ENCODE results near the gene C1orf87. TPM values are rescaled to one million over a fixed set of nuclear protein-coding genes. Genes with fewer than 3 reads are reported as not detected.
"Not testable (repeated sequence)": the region's sequence is repeated elsewhere in the genome, so short reads cannot be mapped to it uniquely, and the experiment has no call there.

The C1orf87 gene
- total RNA-seq, 1 experiment from 2014 or later = not detected

- Histone ChIP-seq H3K27me3 (replicated peaks; ENCODE audit: insufficient read depth, low read depth, low read length, poor library complexity) (peaks cover 25% of the 10 kb centered on the region), H3K4me1 (ENCODE audit: insufficient read depth, low read length, poor library complexity, severe bottlenecking) (no peaks in the 10 kb centered on the region), H3K4me3 (ENCODE audit: low read depth, low read length, poor library complexity, severe bottlenecking) (no peak overlapping the region), H3K36me3 (ENCODE audit: insufficient read depth, low read length, poor library complexity, severe bottlenecking) (no peaks in the 10 kb centered on the region), H3K9me3 (ENCODE audit: low read depth, low read length, poor library complexity, severe bottlenecking) (no peaks in the 10 kb centered on the region), H3K27ac (ENCODE audit: low read depth, low read length, poor library complexity, severe bottlenecking) (no peak overlapping the region)
- intact Hi-C loops (cut with micrococcal nuclease; ENCODE audit: unreplicated experiment) = loop anchor here (2.0 to 10.0 kb wide), 2 partner anchors 253 to 309 kb away; no protein-coding TSS in a partner anchor
- TF ChIP-seq CTCF (conservative IDR thresholded peaks at IDR 0.05; ENCODE audit: low read depth, low read length) (peak; percentile 95), EZH2 (IDR thresholded peaks at IDR 0.05; ENCODE audit: borderline replicate concordance, low read depth, low read length, poor library complexity, severe bottlenecking) (no peak)
- POLR2A ChIA-PET (ENCODE audit: low non-redundant PET) = no interaction called here
- DNase-seq (ENCODE audit: low spot score) = peak; percentile 85
- BruUV-seq (replicated peaks) = no TSS peak
- CTCF ChIA-PET = interaction anchor here (0.5 to 1.1 kb wide), 11 partner anchors 9 to 1881 kb away, joined by 3 to 8 read pairs (median 3); no protein-coding TSS in a partner anchor
Measured at GRCh38 chr1:59971464-59971911, 102.1 kb downstream of the C1orf87 start.

GRCh38 chr1:59969542-59970175, 103.9 kb downstream of the C1orf87 start:
- intact Hi-C loops (cut with micrococcal nuclease; ENCODE audit: unreplicated experiment) = loop anchor here (2.0 to 10.0 kb wide), 2 partner anchors 255 to 311 kb away; no protein-coding TSS in a partner anchor

GRCh38 chr1:59968746-59969145, 104.8 kb downstream of the C1orf87 start:
- H3K27me3 ChIP-seq (replicated peaks; ENCODE audit: insufficient read depth, low read depth, low read length, poor library complexity); H3K36me3 ChIP-seq (ENCODE audit: insufficient read depth, low read length, poor library complexity, severe bottlenecking); H3K4me1 ChIP-seq (ENCODE audit: insufficient read depth, low read length, poor library complexity, severe bottlenecking); intact Hi-C loops (cut with micrococcal nuclease; ENCODE audit: unreplicated experiment); H3K9me3 ChIP-seq (ENCODE audit: low read depth, low read length, poor library complexity, severe bottlenecking); H3K27ac ChIP-seq (ENCODE audit: low read depth, low read length, poor library complexity, severe bottlenecking); DNase-seq (ENCODE audit: low spot score); BruUV-seq (replicated peaks); POLR2A ChIA-PET (ENCODE audit: low non-redundant PET); H3K4me3 ChIP-seq (ENCODE audit: low read depth, low read length, poor library complexity, severe bottlenecking); CTCF ChIA-PET: not testable (repeated sequence)

More at GRCh38 chr1:59969542-59970175, 103.9 kb downstream of the C1orf87 start:
- POLR2A ChIA-PET (ENCODE audit: low non-redundant PET); CTCF ChIA-PET; H3K4me1 ChIP-seq (ENCODE audit: insufficient read depth, low read length, poor library complexity, severe bottlenecking); BruUV-seq (replicated peaks); H3K36me3 ChIP-seq (ENCODE audit: insufficient read depth, low read length, poor library complexity, severe bottlenecking); DNase-seq (ENCODE audit: low spot score); H3K9me3 ChIP-seq (ENCODE audit: low read depth, low read length, poor library complexity, severe bottlenecking); H3K27ac ChIP-seq (ENCODE audit: low read depth, low read length, poor library complexity, severe bottlenecking); H3K4me3 ChIP-seq (ENCODE audit: low read depth, low read length, poor library complexity, severe bottlenecking): not testable (repeated sequence)
- H3K27me3 ChIP-seq (replicated peaks; ENCODE audit: insufficient read depth, low read depth, low read length, poor library complexity) = peaks cover 12% of the 10 kb centered on the region

- CTCF ChIA-PET = interaction anchor here (0.5 to 2.2 kb wide), 2 partner anchors 20 to 796 kb away, joined by 5 to 7 read pairs; no protein-coding TSS in a partner anchor
- no peaks in the 10 kb centered on the region for H3K27me3 ChIP-seq (replicated peaks; ENCODE audit: insufficient read depth, low read depth, low read length, poor library complexity)
- no peak overlapping the region for H3K27ac ChIP-seq (ENCODE audit: low read depth, low read length, poor library complexity, severe bottlenecking)
- DNase-seq (ENCODE audit: low spot score) = no peak
- no peaks in the 10 kb centered on the region for H3K4me1 ChIP-seq (ENCODE audit: insufficient read depth, low read length, poor library complexity, severe bottlenecking)
- H3K36me3 ChIP-seq (ENCODE audit: insufficient read depth, low read length, poor library complexity, severe bottlenecking) = no peaks in the 10 kb centered on the region
- TF ChIP-seq CTCF (conservative IDR thresholded peaks at IDR 0.05; ENCODE audit: low read depth, low read length) (no peak), EZH2 (IDR thresholded peaks at IDR 0.05; ENCODE audit: borderline replicate concordance, low read depth, low read length, poor library complexity, severe bottlenecking) (no peak)
- BruUV-seq (replicated peaks) = no TSS peak
- H3K9me3 ChIP-seq (ENCODE audit: low read depth, low read length, poor library complexity, severe bottlenecking) = no peaks in the 10 kb centered on the region
- H3K4me3 ChIP-seq (ENCODE audit: low read depth, low read length, poor library complexity, severe bottlenecking) = no peak overlapping the region
- intact Hi-C loops (cut with micrococcal nuclease; ENCODE audit: unreplicated experiment) = no loop called here
- POLR2A ChIA-PET (ENCODE audit: low non-redundant PET) = no interaction called here
Measured at GRCh38 chr1:59967780-59968179, 105.8 kb downstream of the C1orf87 start.
